HG02678 (cell line): Measurements from ENCODE around the gene TTLL5.

ENCODE experiments used
- ATAC-seq: cut with Tn5 transposase; IDR thresholded peaks from one replicate; pipeline ENCODE4 v1.9.1; 2021; ENCODE audit warnings: mild to moderate bottlenecking, moderate library complexity; ENCODE audit not compliant: unreplicated experiment

The TTLL5 gene

DNA sequence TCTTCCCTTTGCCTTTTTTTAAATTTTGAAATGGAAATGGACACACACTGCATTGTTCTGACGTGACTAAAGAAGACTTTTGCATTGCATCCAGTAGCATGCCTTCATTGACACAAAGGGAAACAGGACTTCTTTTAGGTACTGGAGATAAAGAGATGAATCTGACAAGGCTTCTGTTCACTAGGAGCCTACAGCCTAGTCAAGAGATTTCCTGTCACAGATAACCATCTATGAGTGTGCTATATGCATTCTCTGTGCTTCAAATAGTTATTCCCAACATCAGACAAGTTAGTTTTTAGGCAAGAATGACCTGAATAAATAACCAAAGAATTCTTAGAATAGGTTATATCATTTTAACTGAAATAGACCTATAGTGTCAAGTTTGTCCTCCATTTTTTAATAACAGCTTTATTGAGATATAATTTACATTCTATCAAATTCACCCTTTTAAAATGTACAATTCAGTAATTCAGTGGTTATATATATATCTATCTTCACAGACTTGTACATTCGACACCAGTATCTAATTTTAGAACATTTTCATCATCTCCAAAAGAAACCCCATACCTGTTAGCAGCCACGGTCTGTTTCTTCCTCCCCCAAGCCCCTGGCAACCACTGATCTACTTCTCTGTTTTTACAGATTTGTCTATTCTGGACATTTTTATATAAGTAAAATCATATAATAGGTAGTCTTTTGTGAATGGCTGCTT is 122.7 kb downstream of the TTLL5 start:
- ATAC-seq: no peak

GRCh38 chr14:75784314-75784686 is 123.3 kb downstream of the TTLL5 start:
- no peak for ATAC-seq

DNA sequence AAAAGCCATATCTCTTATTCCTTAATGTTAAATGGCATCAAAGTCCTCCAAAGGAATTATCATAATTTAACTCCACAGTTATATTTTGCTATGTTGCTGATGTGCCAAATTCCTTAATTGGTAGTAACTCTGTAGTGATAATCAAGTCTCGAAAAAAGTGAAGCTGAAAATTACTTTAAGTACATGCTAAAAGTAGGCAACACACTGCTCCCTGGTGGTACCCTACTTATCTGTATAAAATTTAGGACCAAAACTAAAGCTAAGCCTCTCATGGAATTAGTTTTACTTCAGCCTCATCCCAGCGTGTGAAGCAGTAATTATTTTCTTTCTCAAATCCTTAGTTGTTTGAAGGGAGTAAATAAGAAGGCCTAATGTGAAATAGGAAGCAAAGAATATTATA is 132.8 kb downstream of the TTLL5 start:
- no peak for ATAC-seq

DNA sequence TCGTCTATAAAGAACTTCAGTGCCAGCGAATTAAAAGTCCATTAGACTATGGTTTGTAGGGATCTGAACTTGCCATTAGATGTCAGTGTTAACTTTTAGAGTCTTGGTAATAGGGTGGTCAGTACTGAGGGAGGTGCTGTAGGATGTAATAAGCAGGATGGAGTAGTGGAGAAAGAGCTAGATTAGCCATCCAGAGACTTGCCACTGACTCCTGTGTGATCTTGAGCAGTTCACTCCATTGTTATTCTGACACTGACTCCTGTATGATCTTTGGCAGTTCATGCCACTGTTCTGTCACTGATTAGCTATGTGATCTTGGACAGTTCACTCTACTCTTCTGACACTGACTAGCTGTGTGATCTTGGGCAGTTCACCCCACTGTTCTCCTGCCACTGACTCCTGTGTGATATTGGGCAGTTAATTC is 133.6 kb downstream of the TTLL5 start:
- ATAC-seq: no peak

DNA sequence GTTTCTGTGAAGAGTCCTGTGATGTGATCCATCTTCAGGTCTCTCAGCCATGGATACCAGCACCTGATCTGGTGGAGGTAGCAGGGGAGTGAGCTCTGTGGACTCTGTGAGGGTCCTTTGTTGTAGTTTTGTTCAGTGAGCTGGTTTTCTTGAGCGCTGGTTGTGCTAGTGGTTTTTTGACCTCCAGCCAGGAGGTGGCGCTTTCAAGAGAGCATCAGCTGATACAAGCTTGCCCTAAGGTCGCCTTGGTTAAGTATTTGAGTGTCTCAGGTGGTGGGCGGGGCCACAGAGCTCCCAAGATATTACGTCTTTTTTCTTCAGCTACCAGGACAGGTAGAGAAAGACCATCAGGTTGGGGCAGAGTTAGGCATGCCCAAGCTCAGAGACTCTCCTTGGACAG is 139.7 kb downstream of the TTLL5 start:
- ATAC-seq: no peak

GRCh38 chr14:75802486-75802885 is 141.4 kb downstream of the TTLL5 start:
- no peak for ATAC-seq

DNA sequence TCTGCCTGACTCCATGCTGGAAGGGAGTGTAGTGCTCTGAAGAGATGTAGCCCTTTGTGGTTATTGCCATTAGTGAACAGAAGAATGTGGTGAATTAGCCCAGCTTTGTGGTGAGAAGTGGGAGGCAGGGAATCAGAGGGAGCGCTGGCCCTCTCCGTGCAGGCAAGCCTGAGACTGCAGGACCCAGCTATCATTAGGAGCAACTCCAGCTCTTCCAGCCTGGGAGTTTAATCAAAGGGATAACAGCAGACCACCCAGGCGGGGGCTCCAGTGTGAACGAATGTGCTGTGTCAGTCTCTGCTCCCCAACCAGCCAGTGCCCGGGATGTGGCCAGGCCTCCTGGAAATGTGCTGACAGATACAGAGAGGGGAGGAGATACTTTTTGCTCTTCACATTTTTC is 142.7 kb downstream of the TTLL5 start:
- ATAC-seq: no peak

DNA sequence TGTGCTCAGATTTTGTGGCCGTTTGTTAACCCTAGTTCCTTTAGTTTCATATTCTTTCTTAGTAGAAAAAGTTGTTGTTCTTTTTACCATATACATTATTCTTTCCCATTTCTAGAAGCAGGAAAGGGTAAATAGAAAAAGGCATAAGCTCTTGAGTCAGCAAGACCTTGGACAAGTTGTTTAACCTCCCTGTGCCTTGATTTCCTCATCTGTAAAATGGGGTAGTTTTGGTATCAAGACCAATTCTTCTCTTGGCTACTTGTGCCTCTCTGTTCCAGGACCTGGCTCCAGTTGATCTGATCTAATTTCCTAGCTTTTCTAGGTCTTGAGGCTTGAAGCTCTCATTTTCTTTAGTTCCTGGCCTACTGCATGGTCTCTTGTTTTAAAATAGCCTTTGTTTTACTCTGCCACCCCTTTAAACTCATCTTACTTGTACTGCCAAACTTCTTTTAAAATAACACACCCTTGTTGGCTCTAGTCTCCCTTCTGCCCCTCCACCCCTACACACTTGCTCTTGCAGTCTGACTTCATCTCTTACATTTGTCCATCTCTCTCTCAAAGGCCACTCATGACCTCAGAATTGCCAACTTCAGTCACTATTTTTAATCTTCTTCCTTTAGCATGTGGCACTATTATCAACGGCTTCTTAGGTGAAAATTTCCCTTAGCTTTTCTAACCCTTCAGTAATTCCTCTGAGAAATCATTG is 143.7 kb downstream of the TTLL5 start:
- ATAC-seq: no peak

- no peak for ATAC-seq
Measured at GRCh38 chr14:75805646-75806045, 144.6 kb downstream of the TTLL5 start.

- ATAC-seq: no peak
Measured at GRCh38 chr14:75806352-75806832, 145.3 kb downstream of the TTLL5 start.

DNA sequence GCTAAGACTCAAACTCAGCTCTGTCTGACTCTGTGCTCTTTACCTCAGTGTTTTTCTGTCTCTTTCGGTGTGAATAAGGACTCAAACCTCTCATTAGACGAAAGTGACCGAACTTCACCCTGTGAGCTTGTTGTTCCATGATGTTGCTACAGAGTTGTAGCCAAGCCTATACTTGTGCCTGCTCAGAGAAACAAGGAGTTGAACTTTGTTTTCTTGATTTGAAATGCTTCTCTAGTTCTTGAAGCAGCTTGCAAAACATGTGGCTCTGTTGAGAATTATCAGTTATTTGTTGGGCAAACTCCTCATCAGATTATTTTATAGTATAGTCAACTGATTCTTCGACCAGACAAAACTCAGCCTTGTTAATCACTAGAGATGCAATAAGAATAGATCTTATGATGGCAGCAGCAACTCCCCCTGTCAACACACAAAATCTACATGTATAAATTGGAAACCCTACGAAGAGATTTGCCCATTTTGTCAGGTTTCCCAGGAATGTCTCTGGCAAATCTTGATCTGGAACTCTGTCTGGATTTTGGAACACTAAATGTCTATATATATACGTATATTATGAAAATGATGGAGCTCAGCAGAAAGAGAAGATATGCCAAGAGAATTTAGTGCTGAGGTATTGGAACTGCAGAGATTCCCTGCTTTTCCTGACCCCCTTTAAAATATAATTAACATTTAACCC is 146.8 kb downstream of the TTLL5 start:
- no peak for ATAC-seq

DNA sequence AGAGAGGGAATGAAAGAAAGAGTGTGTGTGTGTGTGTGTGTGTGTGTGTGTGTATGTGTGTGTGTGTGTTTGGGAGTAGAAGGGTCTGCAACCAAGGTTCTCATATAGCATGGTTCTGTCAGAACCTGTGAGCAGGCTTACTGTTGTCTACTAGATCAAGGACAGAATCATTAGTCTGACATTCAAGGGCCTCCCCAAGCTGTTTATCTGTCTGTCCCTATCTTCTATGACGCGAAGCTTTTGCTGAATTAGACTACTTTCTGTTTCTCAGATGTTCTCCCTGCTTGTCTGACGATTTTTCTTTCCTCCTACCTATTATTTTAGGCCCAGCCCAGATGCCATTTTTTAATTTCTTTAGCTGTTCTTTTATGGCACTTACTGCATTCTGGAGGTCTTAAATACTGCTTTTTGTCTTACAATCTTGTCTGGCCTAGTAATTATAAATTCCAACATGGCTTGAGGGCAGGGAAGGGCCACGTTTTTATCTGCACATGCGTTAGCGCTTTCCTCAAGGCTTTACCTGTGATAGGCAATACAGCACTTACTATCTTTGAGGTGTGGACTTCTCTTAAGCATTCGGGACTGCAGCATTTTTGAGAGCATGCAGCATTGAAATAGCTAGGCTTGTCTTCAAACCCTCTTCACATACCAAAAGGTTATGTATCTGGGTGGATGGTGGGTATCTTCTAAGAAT is 150.2 kb downstream of the TTLL5 start:
- ATAC-seq: no peak

GRCh38 chr14:75811872-75812499 is 150.9 kb downstream of the TTLL5 start:
- no peak for ATAC-seq

DNA sequence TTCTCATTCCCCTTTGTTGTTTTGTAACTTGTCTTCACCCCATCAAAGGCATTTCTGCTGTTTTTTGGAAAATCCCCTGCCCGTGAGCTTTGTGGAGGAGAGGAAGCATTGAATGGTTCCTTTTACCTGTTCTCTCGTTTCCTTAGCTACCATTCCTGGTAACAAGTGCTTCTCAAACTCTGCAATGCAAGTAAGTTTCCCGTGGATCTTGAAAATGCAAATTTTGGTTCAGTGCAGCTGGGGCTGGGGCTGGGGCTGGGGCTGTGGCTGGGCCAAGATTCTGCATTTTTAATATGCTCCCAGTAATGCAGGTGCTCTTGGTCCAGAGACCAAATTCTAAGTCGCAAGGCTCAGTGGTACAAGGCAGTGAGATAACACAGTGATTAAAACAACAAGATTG is 151.6 kb downstream of the TTLL5 start:
- no peak for ATAC-seq

DNA sequence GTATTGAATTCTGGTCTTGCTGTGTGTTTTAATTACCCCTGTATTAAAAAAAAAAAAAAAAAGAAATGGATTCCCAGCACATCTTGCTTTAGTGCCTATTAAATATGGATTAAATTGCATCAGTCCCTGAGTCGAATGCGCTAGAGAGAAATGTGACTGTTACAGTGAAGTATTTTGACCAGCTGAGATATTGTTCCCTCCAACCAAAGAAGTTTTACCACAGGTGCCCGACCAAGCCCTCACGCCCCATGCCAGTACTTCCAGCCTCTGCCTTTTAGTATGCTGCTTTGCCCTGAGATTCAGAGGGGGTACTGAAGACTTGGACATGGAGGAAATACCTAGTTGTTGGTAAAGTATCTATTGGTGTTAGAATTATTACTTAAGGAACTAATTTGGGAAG is 159.7 kb downstream of the TTLL5 start:
- ATAC-seq: no peak

- ATAC-seq: no peak
Measured at GRCh38 chr14:75821831-75822521, 160.9 kb downstream of the TTLL5 start.

GRCh38 chr14:75822522-75823141 is 161.6 kb downstream of the TTLL5 start:
- ATAC-seq: no peak

GRCh38 chr14:75823334-75823733 is 162.3 kb downstream of the TTLL5 start:
- no peak for ATAC-seq

- ATAC-seq: no peak
Measured at GRCh38 chr14:75824318-75824717, 163.3 kb downstream of the TTLL5 start.

- ATAC-seq: no peak
Measured at GRCh38 chr14:75825147-75825592, 164.1 kb downstream of the TTLL5 start.
